Effector memory CD8-positive, alpha-beta T cell (primary cell): ENCODE data around the gene MTUS2.

Experiments
- ATAC-seq: fragments of 150-1000 bp; cut with Tn5 transposase; replicated peaks from 2 replicates; pipeline ENCODE4 v1.10.0; 2021; ENCODE audit warnings: mild to moderate bottlenecking, moderate library complexity
- DNase-seq, 3 experiments: peaks; one replicate each; pipeline ENCODE4 v3.0.0; 2021
- H3K27ac Mint-ChIP-seq, 2 donors: one replicate each; pipeline ENCODE4 v1.8.0; 2022; ENCODE audit warnings: mild to moderate bottlenecking in 2 of 2, mixed read lengths in 2 of 2, moderate library complexity in 2 of 2
- H3K27me3 Mint-ChIP-seq, 2 donors: one replicate each; pipeline ENCODE4 v1.8.0; 2022; ENCODE audit warnings: mixed read lengths in 2 of 2
- H3K36me3 Mint-ChIP-seq: one replicate; pipeline ENCODE4 v1.8.0; 2022; ENCODE audit warnings: mild to moderate bottlenecking, moderate library complexity, mixed read lengths; ENCODE audit not compliant: insufficient read depth
- H3K4me1 Mint-ChIP-seq, 2 donors: one replicate each; pipeline ENCODE4 v1.8.0; 2022; ENCODE audit warnings: low read depth in 2 of 2, mixed read lengths in 2 of 2
- H3K4me3 Mint-ChIP-seq, 2 donors: one replicate each; pipeline ENCODE4 v1.8.0; 2022; ENCODE audit warnings: mild to moderate bottlenecking in 2 of 2, mixed read lengths in 2 of 2, moderate library complexity in 2 of 2
- H3K9me3 Mint-ChIP-seq, 2 donors: one replicate each; pipeline ENCODE4 v1.8.0; 2022; ENCODE audit warnings: mixed read lengths in 2 of 2

Gene MTUS2

DNA sequence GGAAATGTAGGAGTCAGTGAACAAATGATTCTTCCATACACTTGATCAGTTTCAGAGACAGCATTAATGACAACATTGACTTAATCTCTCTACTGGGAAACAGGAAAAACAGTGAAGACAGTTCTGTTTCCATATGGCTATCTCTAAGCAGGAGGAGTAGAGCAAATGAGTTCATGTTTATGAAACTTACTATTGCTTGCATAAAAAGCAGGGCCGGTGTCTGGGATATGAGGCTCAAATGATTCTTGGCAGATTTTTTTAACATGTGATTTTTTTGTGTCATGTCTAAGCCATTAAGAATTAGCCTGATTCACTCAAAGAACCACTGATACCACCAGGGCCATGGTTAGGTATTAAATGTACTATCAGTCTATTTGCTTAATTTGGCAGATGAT is 633.5 kb downstream of the MTUS2 start:
- H3K4me3 Mint-ChIP-seq, result no peak overlapping the region
- DNase-seq, result no peak
- ATAC-seq, result no peak

DNA sequence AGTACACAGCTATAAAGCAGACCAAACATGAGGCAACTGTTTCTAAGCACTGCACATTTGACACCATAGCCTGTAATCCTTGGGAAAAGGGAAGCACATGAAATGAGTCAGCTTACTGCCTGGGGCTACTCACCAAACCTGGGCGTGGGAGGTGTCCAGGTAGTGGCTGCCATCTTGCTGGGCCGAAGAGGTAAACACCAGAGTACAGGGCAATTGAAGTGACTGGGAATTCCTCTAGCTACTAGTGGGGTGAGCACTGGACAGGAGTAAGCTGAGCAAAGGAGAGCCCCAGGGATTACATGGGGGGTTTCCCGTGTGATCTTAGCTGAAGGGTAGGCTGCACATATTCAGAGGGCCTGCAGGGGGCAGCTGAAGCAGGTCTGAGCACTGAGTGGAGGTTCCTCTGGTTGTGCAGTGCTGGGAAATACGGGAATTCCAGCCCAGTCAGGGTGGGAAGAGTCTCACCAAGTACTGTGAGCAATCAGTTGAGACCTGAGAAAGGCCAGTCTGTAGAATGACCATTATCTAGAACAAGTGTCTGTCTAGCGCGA is 634.9 kb downstream of the MTUS2 start:
- ATAC-seq, result no peak
- Mint-ChIP-seq H3K9me3 (no peaks in the 10 kb centered on the region), H3K4me3 (no peak overlapping the region), H3K27me3 (peaks cover 34 to 42% of the 10 kb centered on the region in 2 donors), H3K36me3 (no peaks in the 10 kb centered on the region), H3K27ac (no peak overlapping the region), H3K4me1 (no peaks in the 10 kb centered on the region)
- DNase-seq, result no peak

More for the DNA sequence above, 633.5 kb downstream of the MTUS2 start:
- no peaks in the 10 kb centered on the region for H3K9me3 Mint-ChIP-seq
- H3K27ac Mint-ChIP-seq, result no peak overlapping the region
- H3K36me3 Mint-ChIP-seq, result no peaks in the 10 kb centered on the region
- peaks cover 38 to 42% of the 10 kb centered on the region in 2 donors for H3K27me3 Mint-ChIP-seq
- no peaks in the 10 kb centered on the region for H3K4me1 Mint-ChIP-seq

DNA sequence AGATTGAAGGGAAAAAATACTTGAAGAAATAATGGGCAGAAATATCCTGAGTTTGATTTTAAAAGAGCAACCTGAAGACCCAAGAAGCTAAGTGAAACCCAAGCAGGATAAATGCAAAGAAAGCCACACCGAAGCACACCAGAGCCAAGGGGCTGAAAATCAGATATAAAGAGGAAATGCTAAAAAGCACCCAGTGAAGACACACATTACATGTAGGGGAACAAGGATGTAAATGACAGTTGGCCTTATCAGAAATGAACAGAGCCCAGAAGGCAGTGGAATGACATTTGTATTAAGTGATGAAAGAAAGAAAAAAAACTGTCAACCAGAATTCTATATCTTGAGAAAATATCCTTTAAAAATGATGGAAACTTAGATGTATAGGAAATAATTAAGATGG is 636.3 kb downstream of the MTUS2 start:
- no peaks in the 10 kb centered on the region for H3K9me3 Mint-ChIP-seq
- no peak overlapping the region for H3K27ac Mint-ChIP-seq
- DNase-seq (no peak), ATAC-seq (no peak)
- H3K4me3 Mint-ChIP-seq, result no peak overlapping the region
- H3K36me3 Mint-ChIP-seq, result no peaks in the 10 kb centered on the region
- H3K27me3 Mint-ChIP-seq, result peaks cover 23 to 41% of the 10 kb centered on the region in 2 donors
- no peaks in the 10 kb centered on the region for H3K4me1 Mint-ChIP-seq

DNA sequence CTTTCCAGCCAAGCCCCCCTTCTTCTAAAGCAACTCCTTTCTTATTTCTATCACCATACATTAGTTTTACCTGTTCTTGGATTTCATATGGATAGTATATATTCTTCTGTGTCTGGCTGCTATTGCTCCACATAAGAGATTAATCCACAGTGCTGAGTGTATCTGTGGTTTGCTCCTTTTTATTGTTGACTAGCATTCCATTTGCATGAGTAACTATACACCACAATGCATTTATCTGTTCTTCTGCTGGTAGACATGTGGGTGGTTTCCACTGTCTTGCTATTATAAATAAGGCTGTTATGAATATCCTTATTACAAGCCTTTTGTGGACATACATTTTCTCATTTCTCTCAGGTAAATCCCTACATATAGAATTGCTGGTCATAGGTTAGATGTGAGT is 637.2 kb downstream of the MTUS2 start:
- no peak overlapping the region for H3K27ac Mint-ChIP-seq
- H3K4me3 Mint-ChIP-seq, result no peak overlapping the region
- no peaks in the 10 kb centered on the region for H3K4me1 Mint-ChIP-seq
- H3K36me3 Mint-ChIP-seq, result no peaks in the 10 kb centered on the region
- H3K9me3 Mint-ChIP-seq, result no peaks in the 10 kb centered on the region
- ATAC-seq, result no peak
- H3K27me3 Mint-ChIP-seq, result peaks cover 23 to 41% of the 10 kb centered on the region in 2 donors
- DNase-seq, result no peak

DNA sequence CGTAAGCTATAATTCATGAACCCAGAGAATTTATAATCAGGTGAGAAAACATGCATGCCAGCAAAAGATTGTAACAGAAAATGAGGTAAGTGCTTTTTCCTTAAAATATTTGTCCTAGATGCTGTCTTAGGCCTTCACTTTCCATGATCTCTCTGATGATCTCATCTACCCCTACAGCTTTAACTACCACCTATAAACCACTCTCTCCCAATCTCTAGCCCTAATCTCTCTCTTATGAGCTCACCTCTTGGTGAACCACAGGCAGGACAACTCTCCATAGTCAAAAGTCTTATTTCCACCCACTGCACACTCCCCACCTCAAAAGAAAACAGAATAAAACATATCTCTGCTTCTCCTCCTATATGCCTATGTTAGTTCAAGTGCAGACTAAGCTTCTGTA is 638.3 kb downstream of the MTUS2 start:
- peaks cover 18 to 31% of the 10 kb centered on the region in 2 donors for H3K27me3 Mint-ChIP-seq
- DNase-seq (no peak), ATAC-seq (no peak)
- H3K27ac Mint-ChIP-seq, result no peak overlapping the region
- H3K36me3 Mint-ChIP-seq, result no peaks in the 10 kb centered on the region
- H3K9me3 Mint-ChIP-seq, result no peaks in the 10 kb centered on the region
- H3K4me1 Mint-ChIP-seq, result no peaks in the 10 kb centered on the region
- no peak overlapping the region for H3K4me3 Mint-ChIP-seq

DNA sequence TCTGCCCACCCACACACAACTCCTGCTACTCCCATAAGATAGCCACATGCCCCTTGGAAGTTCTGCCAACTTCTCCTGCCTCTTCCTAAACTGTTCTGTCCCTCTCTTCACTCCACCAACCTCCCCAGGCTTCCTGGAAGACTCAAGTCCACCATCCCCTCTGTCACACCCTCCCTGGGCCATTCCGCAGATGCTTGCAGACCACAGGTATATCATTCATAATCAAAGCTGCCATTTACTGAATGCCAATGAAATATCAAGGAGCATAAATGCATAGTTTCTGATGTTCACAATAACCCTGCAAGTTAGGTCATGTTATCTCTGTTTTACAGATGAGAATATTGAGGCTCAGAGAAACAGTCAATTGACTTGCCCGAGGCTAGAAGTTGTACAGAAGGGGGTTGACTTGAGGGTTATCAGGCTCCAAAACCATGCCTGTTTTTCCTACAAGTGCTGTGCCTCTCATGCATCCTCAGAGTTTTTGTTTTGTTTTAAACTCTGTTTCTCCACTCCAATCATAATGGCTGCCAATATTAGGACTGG is 639.7 kb downstream of the MTUS2 start:
- Mint-ChIP-seq H3K4me3 (no peak overlapping the region), H3K27ac (no peak overlapping the region), H3K27me3 (peaks cover 12 to 23% of the 10 kb centered on the region in 2 donors), H3K4me1 (no peaks in the 10 kb centered on the region), H3K9me3 (no peaks in the 10 kb centered on the region), H3K36me3 (no peaks in the 10 kb centered on the region)
- ATAC-seq (no peak), DNase-seq (no peak)

DNA sequence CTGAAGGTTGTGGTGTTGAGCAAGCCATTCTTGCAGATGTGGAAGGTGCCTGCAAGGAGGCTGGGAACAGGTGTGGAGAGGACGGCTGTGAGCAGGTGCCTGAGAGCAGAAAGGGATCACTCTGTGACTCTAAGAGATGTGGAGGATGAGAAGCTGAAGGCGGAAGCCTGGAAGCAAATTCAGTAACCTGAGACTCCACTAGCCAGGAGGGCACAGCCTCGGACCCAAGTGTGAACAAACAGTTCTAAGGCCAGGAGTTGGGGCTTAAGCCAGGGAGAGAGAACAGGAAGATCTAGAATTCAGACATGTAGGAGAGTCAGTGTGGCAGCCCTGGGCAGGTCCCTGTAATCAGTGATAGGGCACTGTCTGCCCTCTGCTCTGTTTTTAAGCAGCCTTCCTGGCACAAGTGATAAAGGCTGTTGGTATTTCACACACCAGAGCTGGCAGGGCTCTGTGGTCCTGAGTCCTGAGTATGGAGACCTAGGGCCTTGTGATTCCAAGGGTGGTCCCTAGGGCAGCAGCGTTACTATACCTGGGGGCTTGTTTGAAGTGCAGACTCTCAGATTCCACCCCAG is 644.1 kb downstream of the MTUS2 start:
- H3K4me1 Mint-ChIP-seq, result no peaks in the 10 kb centered on the region
- DNase-seq, result no peak
- no peaks in the 10 kb centered on the region for H3K36me3 Mint-ChIP-seq
- H3K9me3 Mint-ChIP-seq, result no peaks in the 10 kb centered on the region
- no peak overlapping the region for H3K27ac Mint-ChIP-seq
- peaks cover 4 to 16% of the 10 kb centered on the region in 2 donors for H3K27me3 Mint-ChIP-seq
- no peak overlapping the region for H3K4me3 Mint-ChIP-seq
- ATAC-seq, result no peak

DNA sequence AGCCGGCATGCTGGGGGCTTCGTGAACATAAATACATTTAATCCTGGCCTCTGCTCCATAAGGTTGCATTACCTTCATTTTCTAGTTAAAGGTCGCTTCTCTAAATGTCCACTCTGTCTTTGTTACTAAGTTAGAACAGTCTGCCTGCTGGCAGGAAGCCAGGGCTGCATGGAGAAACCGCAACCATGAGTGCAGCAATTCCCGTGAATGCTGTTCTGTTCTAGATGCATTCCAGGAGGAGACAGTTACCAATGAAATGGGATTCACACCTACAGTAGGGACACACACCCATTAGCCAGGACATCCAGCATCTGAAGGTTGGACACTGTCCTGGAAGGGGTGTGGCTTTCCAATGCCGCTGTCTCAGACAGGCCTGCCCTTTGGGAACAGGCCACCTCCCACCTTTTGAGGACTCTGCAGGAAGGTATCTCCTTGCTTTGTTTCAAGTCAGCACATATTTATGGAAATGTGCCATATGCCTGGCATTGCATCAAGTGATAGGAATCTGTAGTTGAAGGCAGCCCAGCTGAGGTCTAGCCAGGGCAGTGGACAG is 645.7 kb downstream of the MTUS2 start:
- DNase-seq (no peak), ATAC-seq (no peak)
- Mint-ChIP-seq H3K4me3 (no peak overlapping the region), H3K27ac (no peak overlapping the region), H3K27me3 (peaks cover 1 to 4% of the 10 kb centered on the region in 2 donors), H3K9me3 (no peaks in the 10 kb centered on the region), H3K4me1 (no peaks in the 10 kb centered on the region), H3K36me3 (no peaks in the 10 kb centered on the region)

DNA sequence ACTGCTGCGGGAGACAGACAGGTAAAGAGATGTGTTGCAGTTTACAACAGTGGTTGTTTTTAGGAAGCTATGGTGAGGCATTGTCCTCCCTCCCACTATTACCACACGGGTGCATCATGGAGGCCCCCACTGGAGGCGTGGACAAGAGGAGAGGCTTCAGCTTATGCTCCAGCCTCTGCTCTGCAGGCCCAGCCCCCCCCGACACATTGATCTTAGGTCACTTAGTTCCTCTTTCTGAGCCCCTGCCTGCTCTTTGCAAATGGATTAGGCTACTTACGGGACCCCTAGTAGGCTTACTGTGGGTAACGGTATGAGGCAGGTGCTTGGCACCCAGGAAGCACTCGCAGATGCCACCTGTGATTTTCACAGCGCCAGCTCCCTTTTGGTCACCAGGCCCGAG is 651.4 kb downstream of the MTUS2 start:
- H3K4me3 Mint-ChIP-seq, result no peak overlapping the region
- H3K9me3 Mint-ChIP-seq, result no peaks in the 10 kb centered on the region
- ATAC-seq (no peak), DNase-seq (no peak)
- peaks cover 1 to 3% of the 10 kb centered on the region in 2 donors for H3K27me3 Mint-ChIP-seq
- H3K4me1 Mint-ChIP-seq, result peaks cover 4 to 5% of the 10 kb centered on the region in 2 donors
- no peak overlapping the region for H3K27ac Mint-ChIP-seq
- H3K36me3 Mint-ChIP-seq, result no peaks in the 10 kb centered on the region

DNA sequence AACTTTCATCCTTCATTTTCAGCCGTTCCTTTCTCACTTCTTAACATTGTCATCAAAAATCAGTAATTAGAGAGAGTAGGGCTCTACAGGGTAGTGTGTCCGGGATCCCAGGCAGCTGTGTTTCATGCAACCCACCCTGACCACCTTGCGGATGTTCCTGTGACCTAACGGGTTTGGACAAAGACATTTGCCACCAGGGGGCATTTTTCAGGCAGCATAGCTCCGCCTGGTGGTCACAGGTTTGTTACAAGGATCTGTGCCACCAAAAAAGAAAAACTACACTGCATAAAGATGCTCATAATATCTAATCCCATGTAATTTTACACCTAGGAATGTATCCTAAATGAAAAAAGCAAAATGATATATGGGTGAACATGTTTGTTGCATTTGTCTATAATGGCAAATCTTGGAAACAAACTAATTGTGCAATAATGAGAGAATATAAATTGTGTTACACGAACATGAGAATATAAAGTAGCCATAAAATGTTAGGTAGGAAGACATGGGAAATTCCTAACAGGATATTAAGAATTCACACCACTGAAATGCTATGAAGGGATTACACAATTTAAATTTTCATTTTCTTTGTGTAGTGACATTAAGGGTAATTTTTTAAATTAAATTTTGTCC is 652.3 kb downstream of the MTUS2 start:
- no peak overlapping the region for H3K27ac Mint-ChIP-seq
- H3K36me3 Mint-ChIP-seq, result no peaks in the 10 kb centered on the region
- ATAC-seq, result peak; percentile 55
- DNase-seq, result peak; percentile 17 to 39 (median 31)
- no peaks in the 10 kb centered on the region for H3K9me3 Mint-ChIP-seq
- H3K27me3 Mint-ChIP-seq, result peaks cover 10 to 12% of the 10 kb centered on the region in 2 donors
- peaks cover 4 to 5% of the 10 kb centered on the region in 2 donors for H3K4me1 Mint-ChIP-seq
- H3K4me3 Mint-ChIP-seq, result no peak overlapping the region

DNA sequence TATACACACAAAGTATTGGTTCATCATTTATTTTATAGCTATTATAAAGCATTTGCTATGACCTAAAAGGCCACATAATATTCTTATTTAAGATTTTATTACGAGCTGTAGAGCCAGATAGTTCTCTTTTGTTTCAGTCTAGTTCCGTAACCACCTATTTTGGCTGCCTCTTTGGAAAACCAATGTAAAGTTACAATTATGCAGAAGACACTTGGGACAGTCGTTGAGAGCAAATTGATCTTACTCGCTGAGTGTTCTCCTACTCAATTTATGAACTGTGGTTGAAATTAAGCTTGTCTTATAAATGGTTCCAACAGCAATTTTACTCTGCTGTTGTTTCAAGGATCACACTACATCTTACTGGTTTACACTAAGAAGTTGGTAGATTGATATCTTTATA is 653.0 kb downstream of the MTUS2 start:
- H3K9me3 Mint-ChIP-seq, result no peaks in the 10 kb centered on the region

DNA sequence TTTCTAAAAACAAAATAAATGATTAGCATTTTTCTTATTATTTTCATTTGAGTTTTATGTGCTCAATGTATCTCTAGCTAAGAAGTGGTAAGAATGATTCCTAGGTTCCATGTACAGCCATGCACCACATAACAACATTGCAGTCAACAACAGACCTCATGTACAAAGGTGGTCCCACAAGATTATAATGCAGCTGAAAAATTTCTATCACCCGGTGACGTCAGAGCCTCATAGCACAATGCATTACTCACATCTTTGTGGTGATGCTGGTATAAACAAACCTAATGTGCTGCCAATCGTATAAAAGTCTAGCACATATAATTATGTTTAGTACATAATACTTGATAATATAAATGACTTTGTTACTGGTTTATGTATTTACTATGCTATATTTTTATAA is 654.9 kb downstream of the MTUS2 start:
- DNase-seq (no peak), ATAC-seq (no peak)
- Mint-ChIP-seq H3K9me3 (no peaks in the 10 kb centered on the region), H3K36me3 (no peaks in the 10 kb centered on the region), H3K4me3 (no peak overlapping the region), H3K27me3 (peaks cover 23 to 37% of the 10 kb centered on the region in 2 donors), H3K4me1 (peaks cover 4 to 5% of the 10 kb centered on the region in 2 donors), H3K27ac (no peak overlapping the region)

More for the DNA sequence above, 653.0 kb downstream of the MTUS2 start:
- Mint-ChIP-seq H3K4me3 (no peak overlapping the region), H3K27me3 (peaks cover 11 to 19% of the 10 kb centered on the region in 2 donors), H3K27ac (no peak overlapping the region), H3K36me3 (no peaks in the 10 kb centered on the region), H3K4me1 (peaks cover 4 to 5% of the 10 kb centered on the region in 2 donors)
- ATAC-seq (no peak), DNase-seq (no peak)

DNA sequence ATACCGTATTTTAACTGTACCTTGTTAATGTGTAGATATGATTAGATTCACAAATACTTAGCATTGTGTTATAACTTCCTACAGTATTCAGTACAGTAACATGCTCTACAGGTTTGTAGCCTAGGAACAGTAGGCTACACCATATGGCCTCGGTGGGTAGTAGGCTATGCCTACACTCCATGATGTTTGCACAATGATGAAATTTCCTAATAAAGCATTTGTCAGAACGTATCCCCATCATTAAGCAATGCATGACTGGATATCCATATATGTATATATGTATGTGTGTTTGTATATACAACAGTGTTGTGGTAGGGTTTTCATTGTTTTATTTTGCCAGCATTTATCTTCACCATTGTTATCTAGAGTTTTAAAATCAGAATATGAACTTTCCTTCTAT is 655.9 kb downstream of the MTUS2 start:
- peaks cover 4 to 5% of the 10 kb centered on the region in 2 donors for H3K4me1 Mint-ChIP-seq
- peaks cover 29 to 48% of the 10 kb centered on the region in 2 donors for H3K27me3 Mint-ChIP-seq
- H3K9me3 Mint-ChIP-seq, result no peaks in the 10 kb centered on the region
- DNase-seq, result no peak
- no peaks in the 10 kb centered on the region for H3K36me3 Mint-ChIP-seq
- H3K27ac Mint-ChIP-seq, result no peak overlapping the region
- no peak overlapping the region for H3K4me3 Mint-ChIP-seq
- ATAC-seq, result no peak
